Ascending aorta (tissue), 2 donors: ENCODE results near the gene DTNB. TPM values are rescaled to one million over a fixed set of nuclear protein-coding genes. Genes with fewer than 3 reads are reported as not detected.

Source experiments
- DNase-seq, 2 donors: peaks; one replicate each; pipeline ENCODE4 v3.0.0-alpha.2; 2019; ENCODE audit warnings: low spot score in 2 of 2
- H3K27ac ChIP-seq, 2 donors: fragments of 200-600 bp; sonication (generic); one replicate each; pipeline ENCODE4 v1.5.1; 2016 to 2017; ENCODE audit warnings: mild to moderate bottlenecking in 1 of 2
- H3K27me3 ChIP-seq: fragments of 200-600 bp; sonication (generic); one replicate; pipeline ENCODE4 v1.5.1; 2017
- H3K36me3 ChIP-seq, 2 donors: fragments of 200-600 bp; sonication (generic); one replicate each; pipeline ENCODE4 v1.5.1; 2016
- H3K4me1 ChIP-seq, 2 donors: fragments of 200-600 bp; sonication (generic); one replicate each; pipeline ENCODE4 v1.5.1; 2016 to 2017; ENCODE audit warnings: mild to moderate bottlenecking in 1 of 2
- H3K4me3 ChIP-seq, 2 donors: fragments of 200-600 bp; sonication (generic); one replicate each; pipeline ENCODE4 v1.5.1; 2016 to 2017; ENCODE audit warnings: mild to moderate bottlenecking in 1 of 2
- H3K9me3 ChIP-seq, 2 donors: fragments of 200-600 bp; sonication (generic); one replicate each; pipeline ENCODE4 v1.5.1; 2016
- intact Hi-C: fragments of 100-400 bp; cut with DNase I; formaldehyde crosslinking; loops from one replicate; pipeline ENCODE4 v1.15.1; 2023
- total RNA-seq: library from RNA; depleted of rRNA; stranded (reverse); fragments of >200 nt; gene quantifications from one replicate; pipeline ENCODE4 v1.1.0, GENCODE V29; 2016
- TF ChIP-seq, protein P1 (sequence below), 3 experiments: fragments of 200-600 bp in 2 of 3; fragments of 450-650 bp in 1 of 3; sonication (generic) in 2 of 3; IDR thresholded peaks; one replicate each; pipeline ENCODE4 v1.5.1; 2016 to 2019; ENCODE audit warnings: antibody characterized with exemption in 3 of 3, mild to moderate bottlenecking in 1 of 3, moderate library complexity in 1 of 3

The DTNB gene
- total RNA-seq, 1 donor from 2014 or later, result 22.7 TPM

DNA sequence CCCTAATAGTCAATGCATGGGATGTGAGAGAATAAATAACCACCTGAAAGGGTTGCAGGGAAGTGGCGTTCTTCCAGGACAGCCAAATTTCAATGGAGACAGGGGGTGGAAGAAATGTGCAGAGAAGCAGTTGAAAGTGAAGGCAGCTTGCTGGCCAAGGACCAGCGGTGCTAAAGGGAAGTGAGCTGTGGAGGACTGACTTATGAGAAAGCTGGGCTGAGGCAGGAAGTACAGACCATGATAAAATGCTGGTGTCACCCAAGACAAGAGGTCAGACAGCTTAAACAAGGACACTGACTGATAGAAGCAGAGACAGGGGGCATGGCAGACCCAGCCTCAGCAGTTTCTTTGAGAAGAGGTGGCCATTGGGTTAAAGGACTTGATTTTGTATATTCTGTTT is 106.7 kb downstream of the DTNB start:
- TF ChIP-seq, protein P1, sequence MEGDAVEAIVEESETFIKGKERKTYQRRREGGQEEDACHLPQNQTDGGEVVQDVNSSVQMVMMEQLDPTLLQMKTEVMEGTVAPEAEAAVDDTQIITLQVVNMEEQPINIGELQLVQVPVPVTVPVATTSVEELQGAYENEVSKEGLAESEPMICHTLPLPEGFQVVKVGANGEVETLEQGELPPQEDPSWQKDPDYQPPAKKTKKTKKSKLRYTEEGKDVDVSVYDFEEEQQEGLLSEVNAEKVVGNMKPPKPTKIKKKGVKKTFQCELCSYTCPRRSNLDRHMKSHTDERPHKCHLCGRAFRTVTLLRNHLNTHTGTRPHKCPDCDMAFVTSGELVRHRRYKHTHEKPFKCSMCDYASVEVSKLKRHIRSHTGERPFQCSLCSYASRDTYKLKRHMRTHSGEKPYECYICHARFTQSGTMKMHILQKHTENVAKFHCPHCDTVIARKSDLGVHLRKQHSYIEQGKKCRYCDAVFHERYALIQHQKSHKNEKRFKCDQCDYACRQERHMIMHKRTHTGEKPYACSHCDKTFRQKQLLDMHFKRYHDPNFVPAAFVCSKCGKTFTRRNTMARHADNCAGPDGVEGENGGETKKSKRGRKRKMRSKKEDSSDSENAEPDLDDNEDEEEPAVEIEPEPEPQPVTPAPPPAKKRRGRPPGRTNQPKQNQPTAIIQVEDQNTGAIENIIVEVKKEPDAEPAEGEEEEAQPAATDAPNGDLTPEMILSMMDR (IDR thresholded peaks at IDR 0.05), result no peak
- no peaks in the 10 kb centered on the region for H3K27me3 ChIP-seq
- intact Hi-C loops, result no loop called here
- H3K4me1 ChIP-seq, result no peaks in the 10 kb centered on the region
- no peaks in the 10 kb centered on the region for H3K36me3 ChIP-seq
- DNase-seq, result no peak
- no peak overlapping the region for H3K4me3 ChIP-seq
- H3K9me3 ChIP-seq, result no peaks in the 10 kb centered on the region
- H3K27ac ChIP-seq, result no peak overlapping the region

DNA sequence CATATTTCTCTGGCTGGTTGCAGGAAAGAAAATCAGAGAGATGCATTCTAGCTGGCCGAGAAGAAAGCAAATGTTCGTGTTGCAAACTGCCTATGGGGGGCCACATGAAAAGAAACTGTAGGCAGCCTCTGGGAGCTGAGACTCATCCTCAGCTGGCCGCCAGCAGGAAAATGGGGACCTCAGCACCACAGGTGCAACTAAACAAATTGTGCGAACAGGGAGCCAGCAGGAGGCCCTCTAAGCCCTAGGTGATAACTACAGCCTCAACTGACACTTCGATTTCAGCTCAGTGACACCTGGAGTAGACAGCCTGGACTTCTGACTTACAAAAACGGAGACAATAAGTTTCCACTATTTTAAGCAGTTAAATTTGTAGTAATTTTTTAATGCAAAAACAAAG is 107.3 kb downstream of the DTNB start:
- no peaks in the 10 kb centered on the region for H3K9me3 ChIP-seq
- TF ChIP-seq, protein P1 (IDR thresholded peaks at IDR 0.05), result no peak
- no peaks in the 10 kb centered on the region for H3K36me3 ChIP-seq
- no peaks in the 10 kb centered on the region for H3K27me3 ChIP-seq
- H3K4me3 ChIP-seq, result no peak overlapping the region
- no peaks in the 10 kb centered on the region for H3K4me1 ChIP-seq
- intact Hi-C loops, result no loop called here
- no peak for DNase-seq
- no peak overlapping the region for H3K27ac ChIP-seq

DNA sequence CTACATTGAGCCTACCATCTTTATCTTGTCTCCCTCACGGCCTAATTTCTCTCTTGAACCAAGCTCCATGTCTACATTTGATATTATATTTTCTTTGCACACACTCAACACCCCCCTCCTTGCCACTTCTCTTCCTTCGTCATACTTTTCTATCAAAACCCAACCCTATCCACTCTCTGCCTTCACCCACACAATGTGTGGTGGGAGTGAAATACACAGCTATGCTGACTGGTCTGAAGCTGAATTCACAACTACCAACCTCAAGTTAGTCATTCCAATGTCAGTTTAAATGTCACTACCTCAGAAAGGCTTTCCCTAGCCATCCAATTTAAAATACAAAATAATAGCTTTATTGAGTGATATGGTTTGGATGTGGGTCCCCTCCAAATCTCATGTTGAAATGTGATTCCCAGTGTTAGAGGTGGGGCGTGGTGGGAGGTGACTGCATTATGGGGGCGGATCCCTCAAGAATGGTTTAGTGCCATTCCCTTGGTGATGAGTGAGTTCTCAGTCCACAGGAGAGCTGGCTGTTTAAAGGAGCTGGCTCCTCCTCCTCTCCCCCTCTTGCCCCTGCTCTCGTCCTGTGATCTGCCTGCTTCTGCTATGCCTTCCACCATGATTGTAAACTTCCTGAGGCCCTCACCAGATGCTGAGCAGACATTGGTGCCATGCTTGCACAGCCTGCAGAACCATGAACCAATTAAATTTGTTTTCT is 112.1 kb downstream of the DTNB start:
- DNase-seq, result no peak
- no peaks in the 10 kb centered on the region for H3K27me3 ChIP-seq
- H3K27ac ChIP-seq, result no peak overlapping the region
- no peak overlapping the region for H3K4me3 ChIP-seq
- intact Hi-C loops, result no loop called here
- TF ChIP-seq, protein P1 (IDR thresholded peaks at IDR 0.05), result no peak
- H3K4me1 ChIP-seq, result no peaks in the 10 kb centered on the region
- H3K9me3 ChIP-seq, result no peaks in the 10 kb centered on the region
- H3K36me3 ChIP-seq, result no peaks in the 10 kb centered on the region

DNA sequence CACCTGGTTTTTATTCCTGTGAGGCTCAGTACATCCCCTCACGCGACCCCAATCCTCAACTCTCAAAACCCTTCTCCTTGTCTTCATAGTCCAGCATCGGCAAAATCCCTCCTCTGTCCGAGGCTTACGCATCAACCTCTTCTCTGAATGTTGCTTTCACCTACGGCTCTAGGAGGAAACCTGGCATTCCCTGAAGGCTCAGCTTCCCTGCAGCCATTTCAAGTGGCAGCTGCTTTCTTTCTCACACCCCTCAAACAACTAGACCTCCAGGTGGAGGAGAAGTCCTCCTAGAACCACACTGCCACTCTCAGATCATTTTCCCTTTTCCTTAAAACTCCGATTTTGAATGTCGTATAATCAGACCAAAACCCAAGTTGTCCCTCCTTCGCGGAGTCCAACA is 114.2 kb downstream of the DTNB start:
- Histone ChIP-seq H3K27ac (no peak overlapping the region), H3K27me3 (no peaks in the 10 kb centered on the region), H3K36me3 (no peaks in the 10 kb centered on the region), H3K9me3 (no peaks in the 10 kb centered on the region), H3K4me3 (no peak overlapping the region), H3K4me1 (no peaks in the 10 kb centered on the region)
- DNase-seq, result no peak
- TF ChIP-seq, protein P1 (IDR thresholded peaks at IDR 0.05), result no peak
- intact Hi-C loops, result no loop called here

DNA sequence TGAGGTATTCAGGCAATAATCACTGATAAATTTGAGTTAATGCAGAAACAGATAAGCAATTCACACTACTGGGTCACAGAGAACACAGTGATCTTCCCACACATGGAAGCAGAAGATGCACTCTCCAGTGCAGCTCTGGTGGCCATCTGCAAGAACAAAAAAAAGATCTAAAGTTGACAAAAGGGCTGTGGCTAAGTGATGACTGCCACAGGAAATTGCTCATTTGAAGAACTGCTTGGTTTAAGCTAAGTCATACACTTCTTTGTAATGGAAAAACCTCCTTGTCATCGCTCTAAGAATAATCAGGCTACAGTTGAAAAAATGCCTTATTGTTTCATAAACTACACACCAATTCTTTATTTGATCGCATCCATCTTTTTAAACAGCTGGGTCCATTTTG is 115.1 kb downstream of the DTNB start:
- H3K4me3 ChIP-seq, result no peak overlapping the region
- intact Hi-C loops, result no loop called here
- no peak overlapping the region for H3K27ac ChIP-seq
- H3K4me1 ChIP-seq, result no peaks in the 10 kb centered on the region
- no peak for DNase-seq
- no peaks in the 10 kb centered on the region for H3K27me3 ChIP-seq
- TF ChIP-seq, protein P1 (IDR thresholded peaks at IDR 0.05), result no peak
- H3K9me3 ChIP-seq, result no peaks in the 10 kb centered on the region
- H3K36me3 ChIP-seq, result no peaks in the 10 kb centered on the region
